ENCODE results near the gene C15orf62.

Gene C15orf62

DNA sequence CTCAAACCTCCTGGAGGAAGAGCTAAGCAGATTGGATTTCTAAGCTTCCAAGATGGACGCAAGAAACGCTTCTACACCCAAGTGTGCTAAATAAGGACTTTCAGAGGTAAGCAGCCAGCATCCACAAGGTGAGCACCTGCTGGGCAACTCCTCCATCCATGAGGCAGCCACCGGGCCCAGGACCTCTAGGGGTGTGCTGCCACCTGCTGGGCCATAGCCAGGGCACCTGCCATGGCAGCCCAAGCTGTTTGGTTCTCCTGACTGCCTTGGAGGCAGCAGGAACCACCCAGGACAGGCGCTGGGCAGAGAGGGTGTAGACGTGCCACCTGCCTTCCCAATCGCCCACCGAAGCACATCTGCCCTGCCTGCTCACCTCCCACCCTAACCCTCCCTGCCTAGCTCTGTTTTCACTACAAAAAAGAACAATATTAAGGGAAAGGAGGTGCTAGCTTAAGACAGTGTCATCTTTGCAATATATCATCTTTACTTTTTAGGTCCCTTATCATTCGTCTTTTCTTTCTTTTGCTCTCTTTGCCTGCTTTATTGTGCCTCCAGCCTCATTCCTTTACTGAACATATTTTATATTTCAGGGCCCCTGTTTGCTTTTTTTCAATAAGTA is 12.9 kb downstream of the C15orf62 start:
- CTCF ChIA-PET, result interaction anchor here (0.7 to 2.0 kb wide), 20 partner anchors 9 to 325 kb away, joined by 3 to 18 read pairs (median 5); partner anchors contain the start of genes C15orf62 and VPS18
- H3K27ac ChIP-seq (ENCODE audit: extremely low read depth, low read depth, low read length), result no peak overlapping the region
- H3K9me3 ChIP-seq (ENCODE audit: control insufficient read depth, insufficient read depth, low read depth, low read length), result no peaks in the 10 kb centered on the region
- POLR2A ChIA-PET, result interaction anchor here (0.6 to 1.2 kb wide), 4 partner anchors 22 to 184 kb away, joined by 3 to 5 read pairs (median 4); partner anchors contain the start of gene SPINT1
- H3K36me3 ChIP-seq (ENCODE audit: control insufficient read depth in 2 of 2, insufficient read depth in 1 of 2, low read length in 2 of 2), result peaks cover 6 to 20% of the 10 kb centered on the region in 2 experiments; a peak in 2 of 3 replicates
- TF ChIP-seq, protein P1, sequence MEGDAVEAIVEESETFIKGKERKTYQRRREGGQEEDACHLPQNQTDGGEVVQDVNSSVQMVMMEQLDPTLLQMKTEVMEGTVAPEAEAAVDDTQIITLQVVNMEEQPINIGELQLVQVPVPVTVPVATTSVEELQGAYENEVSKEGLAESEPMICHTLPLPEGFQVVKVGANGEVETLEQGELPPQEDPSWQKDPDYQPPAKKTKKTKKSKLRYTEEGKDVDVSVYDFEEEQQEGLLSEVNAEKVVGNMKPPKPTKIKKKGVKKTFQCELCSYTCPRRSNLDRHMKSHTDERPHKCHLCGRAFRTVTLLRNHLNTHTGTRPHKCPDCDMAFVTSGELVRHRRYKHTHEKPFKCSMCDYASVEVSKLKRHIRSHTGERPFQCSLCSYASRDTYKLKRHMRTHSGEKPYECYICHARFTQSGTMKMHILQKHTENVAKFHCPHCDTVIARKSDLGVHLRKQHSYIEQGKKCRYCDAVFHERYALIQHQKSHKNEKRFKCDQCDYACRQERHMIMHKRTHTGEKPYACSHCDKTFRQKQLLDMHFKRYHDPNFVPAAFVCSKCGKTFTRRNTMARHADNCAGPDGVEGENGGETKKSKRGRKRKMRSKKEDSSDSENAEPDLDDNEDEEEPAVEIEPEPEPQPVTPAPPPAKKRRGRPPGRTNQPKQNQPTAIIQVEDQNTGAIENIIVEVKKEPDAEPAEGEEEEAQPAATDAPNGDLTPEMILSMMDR (tag by site-specific recombination; IDR thresholded peaks at IDR 0.05), result peak; percentile 87
- TF ChIP-seq ZNF23 (tag by site-specific recombination; IDR thresholded peaks at IDR 0.05; ENCODE audit: borderline replicate concordance) (no peak), ZNF624 (tag by site-specific recombination; IDR thresholded peaks at IDR 0.05) (no peak), ZNF37A (tag by site-specific recombination; IDR thresholded peaks at IDR 0.05) (no peak), ZBTB1 (tag by site-specific recombination; IDR thresholded peaks at IDR 0.05) (no peak), ZNF660 (tag by site-specific recombination; IDR thresholded peaks at IDR 0.05) (0 out of 2 replicates have a peak, but pooled peaks have one; percentile 20), ZNF223 (tag by site-specific recombination; IDR thresholded peaks at IDR 0.05) (no peak), ZSCAN30 (tag by site-specific recombination; IDR thresholded peaks at IDR 0.05) (peak; percentile 79; the same call in 1 of the 2 replicates), ZNF514 (tag by site-specific recombination; IDR thresholded peaks at IDR 0.05) (no peak), ZNF654 (tag by site-specific recombination; IDR thresholded peaks at IDR 0.05; ENCODE audit: low read depth) (peak; percentile 74), ZNF843 (tag by site-specific recombination; IDR thresholded peaks at IDR 0.05) (no peak), ZNF112 (tag by site-specific recombination; IDR thresholded peaks at IDR 0.05) (no peak), ZNF626 (tag by site-specific recombination; IDR thresholded peaks at IDR 0.05) (no peak), ZNF169 (tag by site-specific recombination; IDR thresholded peaks at IDR 0.05) (no peak), ZNF596 (tag by site-specific recombination; IDR thresholded peaks at IDR 0.05) (no peak), SCRT1 (tag by site-specific recombination; IDR thresholded peaks at IDR 0.05; ENCODE audit: borderline replicate concordance) (no peak), HOXC10 (CRISPR knock-in tag; IDR thresholded peaks at IDR 0.05) (no peak), ZNF10 (tag by site-specific recombination; IDR thresholded peaks at IDR 0.05) (peak; percentile 37; the same call in 1 of the 2 replicates), ZNF239 (tag by site-specific recombination; IDR thresholded peaks at IDR 0.05) (no peak), ZNF221 (tag by site-specific recombination; IDR thresholded peaks at IDR 0.05; ENCODE audit: borderline replicate concordance) (no peak), SP3 (tag by site-specific recombination; IDR thresholded peaks at IDR 0.05) (no peak), ZNF600 (tag by site-specific recombination; IDR thresholded peaks at IDR 0.05) (0 out of 2 replicates have a peak, but pooled peaks have one; percentile 20), OVOL3 (tag by site-specific recombination; IDR thresholded peaks at IDR 0.05) (no peak), YY2 (tag by site-specific recombination; IDR thresholded peaks at IDR 0.05) (peak; percentile 34; the same call in 1 of the 2 replicates), SP7 (tag by site-specific recombination; IDR thresholded peaks at IDR 0.05) (peak; percentile 38; the same call in 1 of the 2 replicates), BCL11A (tag by site-specific recombination; IDR thresholded peaks at IDR 0.05; ENCODE audit: low read depth) (no peak), GLIS1 (tag by site-specific recombination; IDR thresholded peaks at IDR 0.05) (no peak), ZNF266 (tag by site-specific recombination; IDR thresholded peaks at IDR 0.05; ENCODE audit: low read depth) (no peak), OSR2 (tag by site-specific recombination; IDR thresholded peaks at IDR 0.05) (no peak), ZNF768 (tag by site-specific recombination; IDR thresholded peaks at IDR 0.05) (no peak), ZIC2 (tag by site-specific recombination; IDR thresholded peaks at IDR 0.05) (peak; percentile 66), PATZ1 (tag by site-specific recombination; IDR thresholded peaks at IDR 0.05) (no peak), ZNF175 (tag by site-specific recombination; IDR thresholded peaks at IDR 0.05) (no peak)
- TF ChIP-seq, protein P2, sequence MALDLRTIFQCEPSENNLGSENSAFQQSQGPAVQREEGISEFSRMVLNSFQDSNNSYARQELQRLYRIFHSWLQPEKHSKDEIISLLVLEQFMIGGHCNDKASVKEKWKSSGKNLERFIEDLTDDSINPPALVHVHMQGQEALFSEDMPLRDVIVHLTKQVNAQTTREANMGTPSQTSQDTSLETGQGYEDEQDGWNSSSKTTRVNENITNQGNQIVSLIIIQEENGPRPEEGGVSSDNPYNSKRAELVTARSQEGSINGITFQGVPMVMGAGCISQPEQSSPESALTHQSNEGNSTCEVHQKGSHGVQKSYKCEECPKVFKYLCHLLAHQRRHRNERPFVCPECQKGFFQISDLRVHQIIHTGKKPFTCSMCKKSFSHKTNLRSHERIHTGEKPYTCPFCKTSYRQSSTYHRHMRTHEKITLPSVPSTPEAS (tag by site-specific recombination; IDR thresholded peaks at IDR 0.05), result no peak
- no peak overlapping the region for H3K4me3 ChIP-seq (ENCODE audit: low read depth, low read length)
- H3K4me1 ChIP-seq (ENCODE audit: control insufficient read depth, insufficient read depth, low read length), result peaks cover 6% of the 10 kb centered on the region

Data from HEK293 (cell line).